MM.1S (cell line): ENCODE measurements around the gene PUM1.

Source experiments
- EZH2phosphoT487 ChIP-seq: fragments of 300-600 bp; sonication (generic); IDR thresholded peaks from 2 replicates; pipeline ENCODE4 v1.6.1; 2018; ENCODE audit warnings: antibody characterized with exemption, low read length
- TF ChIP-seq, protein P1 (sequence below): fragments of 300-600 bp; sonication (generic); IDR thresholded peaks from 2 replicates; pipeline ENCODE4 v1.5.1; 2016; ENCODE audit warnings: antibody characterized with exemption, low read length, mixed read lengths

DNA sequence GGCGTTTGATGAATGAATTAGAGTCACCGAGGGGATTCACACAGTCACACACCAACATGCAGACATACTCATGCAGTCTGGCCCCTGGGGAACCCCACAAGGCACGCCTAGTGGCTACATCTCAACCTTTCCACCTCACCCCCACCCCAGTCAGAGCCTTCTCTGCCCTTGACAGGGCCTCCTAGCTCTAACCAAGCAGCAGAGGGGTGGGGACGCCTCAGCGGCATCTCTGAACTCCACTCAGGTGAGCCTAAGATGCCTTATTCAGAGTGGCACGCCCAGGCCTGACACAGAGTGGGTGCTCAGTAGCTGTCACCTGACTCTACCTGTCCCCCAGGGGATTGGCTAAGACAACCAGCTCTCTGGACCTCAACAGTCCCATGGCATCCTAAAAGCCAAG, 153.3 kb downstream of the PUM1 start:
- TF ChIP-seq, protein P1, sequence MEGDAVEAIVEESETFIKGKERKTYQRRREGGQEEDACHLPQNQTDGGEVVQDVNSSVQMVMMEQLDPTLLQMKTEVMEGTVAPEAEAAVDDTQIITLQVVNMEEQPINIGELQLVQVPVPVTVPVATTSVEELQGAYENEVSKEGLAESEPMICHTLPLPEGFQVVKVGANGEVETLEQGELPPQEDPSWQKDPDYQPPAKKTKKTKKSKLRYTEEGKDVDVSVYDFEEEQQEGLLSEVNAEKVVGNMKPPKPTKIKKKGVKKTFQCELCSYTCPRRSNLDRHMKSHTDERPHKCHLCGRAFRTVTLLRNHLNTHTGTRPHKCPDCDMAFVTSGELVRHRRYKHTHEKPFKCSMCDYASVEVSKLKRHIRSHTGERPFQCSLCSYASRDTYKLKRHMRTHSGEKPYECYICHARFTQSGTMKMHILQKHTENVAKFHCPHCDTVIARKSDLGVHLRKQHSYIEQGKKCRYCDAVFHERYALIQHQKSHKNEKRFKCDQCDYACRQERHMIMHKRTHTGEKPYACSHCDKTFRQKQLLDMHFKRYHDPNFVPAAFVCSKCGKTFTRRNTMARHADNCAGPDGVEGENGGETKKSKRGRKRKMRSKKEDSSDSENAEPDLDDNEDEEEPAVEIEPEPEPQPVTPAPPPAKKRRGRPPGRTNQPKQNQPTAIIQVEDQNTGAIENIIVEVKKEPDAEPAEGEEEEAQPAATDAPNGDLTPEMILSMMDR: no peak
- no peak for TF ChIP-seq EZH2phosphoT487
